Neural cell (in vitro differentiated cells): ENCODE data around the gene DOK7. TPM values are rescaled to one million over a fixed set of nuclear protein-coding genes. Genes with fewer than 3 reads are reported as not detected.

Experiments used
- H2AFZ ChIP-seq: fragments of 200-600, 300-800 bp; sonication (generic), shearing (Covaris generic); 2 replicates; pipeline ENCODE4 v1.6.0; 2014; ENCODE audit warnings: low read depth, mild to moderate bottlenecking, antibody characterized with exemption, low read length, moderate library complexity
- H3F3A ChIP-seq: fragments of 200-600 bp; shearing (Covaris generic); 2 replicates; pipeline ENCODE4 v1.6.1; 2016; ENCODE audit warnings: mild to moderate bottlenecking, moderate library complexity, mixed read lengths, antibody characterized with exemption, low read length; ENCODE audit not compliant: insufficient read depth, poor library complexity, severe bottlenecking
- H3K27ac ChIP-seq: fragments of 200-600, 300-800 bp; sonication (generic), shearing (Covaris generic); 2 replicates; pipeline ENCODE4 v1.5.1; 2014; ENCODE audit warnings: mild to moderate bottlenecking, low read length, moderate library complexity
- H3K27me3 ChIP-seq: fragments of 300-800, 200-600 bp; sonication (generic), shearing (Covaris generic); 2 replicates; pipeline ENCODE4 v1.6.0; 2014; ENCODE audit warnings: mild to moderate bottlenecking, low read depth, low read length, moderate library complexity; ENCODE audit not compliant: insufficient read depth
- H3K36me3 ChIP-seq: fragments of 300-800, 200-600 bp; sonication (generic), shearing (Covaris generic); 2 replicates; pipeline ENCODE4 v1.5.1; 2014; ENCODE audit warnings: mild to moderate bottlenecking, antibody characterized with exemption, low read length, moderate library complexity; ENCODE audit not compliant: insufficient read depth
- H3K4me2 ChIP-seq: fragments of 300-800, 200-600 bp; sonication (generic), shearing (Covaris generic); 2 replicates; pipeline ENCODE4 v1.6.0; 2014; ENCODE audit warnings: mild to moderate bottlenecking, low read length
- H3K4me3 ChIP-seq: fragments of 300-800, 200-600 bp; sonication (generic), shearing (Covaris generic); 2 replicates; pipeline ENCODE4 v1.5.1; 2014; ENCODE audit warnings: mild to moderate bottlenecking, low read length, moderate library complexity
- H3K79me2 ChIP-seq: fragments of 200-600 bp; shearing (Covaris generic); replicated peaks from 2 replicates; pipeline ENCODE4 v1.6.0; 2014; ENCODE audit warnings: mild to moderate bottlenecking, low read length, moderate library complexity; ENCODE audit not compliant: insufficient read depth
- H3K9ac ChIP-seq: fragments of 300-800, 200-600 bp; sonication (generic), shearing (Covaris generic); 2 replicates; pipeline ENCODE4 v1.6.1; 2016; ENCODE audit warnings: mild to moderate bottlenecking, low read length, mixed read lengths
- H3K9me2 ChIP-seq: fragments of 200-600 bp; shearing (Covaris generic); 2 replicates; pipeline ENCODE4 v1.6.1; 2016; ENCODE audit warnings: mild to moderate bottlenecking, low read length, mixed read lengths; ENCODE audit not compliant: insufficient read depth
- H3K9me3 ChIP-seq: fragments of 200-600, 300-800 bp; sonication (generic), shearing (Covaris generic); 2 replicates; pipeline ENCODE4 v1.6.1; 2016; ENCODE audit warnings: mild to moderate bottlenecking, mixed run types, low read length, moderate library complexity, mixed read lengths
- H4K20me1 ChIP-seq: fragments of 200-600 bp; shearing (Covaris generic); 2 replicates; pipeline ENCODE4 v1.6.1; 2016; ENCODE audit warnings: mild to moderate bottlenecking, mixed run types; ENCODE audit not compliant: insufficient read depth
- CTCF ChIP-seq: fragments of 450-650 bp; IDR thresholded peaks from 2 replicates; pipeline ENCODE4 v1.5.1; 2014; ENCODE audit warnings: antibody characterized with exemption, mild to moderate bottlenecking, moderate library complexity; ENCODE audit not compliant: poor library complexity, severe bottlenecking
- EP300 ChIP-seq: fragments of 450-650 bp; conservative IDR thresholded peaks from 2 replicates; pipeline ENCODE4 v1.6.1; 2014; ENCODE audit warnings: antibody characterized with exemption, mild to moderate bottlenecking, moderate library complexity; ENCODE audit not compliant: poor library complexity, severe bottlenecking
- EZH2 ChIP-seq: fragments of 200-600, 300-800 bp; shearing (Covaris generic), sonication (generic); IDR thresholded peaks from 2 replicates; pipeline ENCODE4 v1.6.1; 2014; ENCODE audit warnings: antibody characterized with exemption, low read length, borderline replicate concordance, mild to moderate bottlenecking; ENCODE audit not compliant: insufficient read depth, poor library complexity, severe bottlenecking
- MXI1 ChIP-seq: fragments of 450-650 bp; conservative IDR thresholded peaks from 2 replicates; pipeline ENCODE4 v1.6.1; 2014; ENCODE audit warnings: antibody characterized with exemption, mild to moderate bottlenecking; ENCODE audit not compliant: poor library complexity, severe bottlenecking
- POLR2AphosphoS5 ChIP-seq: IDR thresholded peaks from 2 replicates; pipeline ENCODE4 v1.6.1; 2012
- RAD21 ChIP-seq: fragments of 450-650 bp; conservative IDR thresholded peaks from 2 replicates; pipeline ENCODE4 v1.6.1; 2014; ENCODE audit warnings: antibody characterized with exemption, mild to moderate bottlenecking, moderate library complexity
- REST ChIP-seq: IDR thresholded peaks from 2 replicates; pipeline ENCODE4 v1.6.1; 2012; ENCODE audit warnings: borderline replicate concordance
- SMC3 ChIP-seq: fragments of 450-650 bp; conservative IDR thresholded peaks from 2 replicates; pipeline ENCODE4 v1.6.1; 2014; ENCODE audit warnings: antibody characterized with exemption, mild to moderate bottlenecking, moderate library complexity; ENCODE audit not compliant: poor library complexity
- TAF1 ChIP-seq: IDR thresholded peaks from 2 replicates; pipeline ENCODE4 v1.6.1; 2012; ENCODE audit warnings: low read depth
- polyA plus RNA-seq: library from polyadenylated mRNA; depleted of rRNA; stranded (reverse); fragments of >200 nt; gene quantifications from 2 replicates; pipeline ENCODE4 v1.2.3, GENCODE V29; 2014

Gene DOK7
- polyA plus RNA-seq, 1 donor from 2014 or later = 0.66 TPM

- Histone ChIP-seq H3K79me2 (no peaks in the 10 kb centered on the region), H2AFZ (no peak overlapping the region), H3K4me2 (no peak overlapping the region), H3K9me3 (no peaks in the 10 kb centered on the region), H3K4me3 (no peak overlapping the region), H3K36me3 (no peaks in the 10 kb centered on the region), H3K9ac (no peak overlapping the region), H3K27ac (no peak overlapping the region), H4K20me1 (no peaks in the 10 kb centered on the region), H3K27me3 (no peaks in the 10 kb centered on the region), H3F3A (no peaks in the 10 kb centered on the region), H3K9me2 (no peaks in the 10 kb centered on the region)
- TF ChIP-seq EP300 = no peak
- TF ChIP-seq CTCF = no peak
- no peak for TF ChIP-seq POLR2AphosphoS5
- TF ChIP-seq EZH2 = no peak
- TF ChIP-seq MXI1 = no peak
- no peak for TF ChIP-seq SMC3
- TF ChIP-seq RAD21 = no peak
- TF ChIP-seq REST = no peak
- TF ChIP-seq TAF1 = no peak
Observed at GRCh38 chr4:3508542-3508941, 45.4 kb downstream of the DOK7 start.

GRCh38 chr4:3510481-3510880 lies 47.4 kb downstream of the DOK7 start:
- Histone ChIP-seq H3K9ac (no peak overlapping the region), H3K27ac (no peak overlapping the region), H3K9me3 (no peaks in the 10 kb centered on the region), H3K36me3 (no peaks in the 10 kb centered on the region), H3K4me2 (no peak overlapping the region), H3K27me3 (no peaks in the 10 kb centered on the region), H3K9me2 (no peaks in the 10 kb centered on the region), H2AFZ (no peak overlapping the region), H3K79me2 (no peaks in the 10 kb centered on the region), H3F3A (no peaks in the 10 kb centered on the region), H4K20me1 (no peaks in the 10 kb centered on the region), H3K4me3 (no peak overlapping the region)
- TF ChIP-seq CTCF = no peak
- TF ChIP-seq TAF1 = no peak
- TF ChIP-seq MXI1 = no peak
